GM21515 (cell line): ENCODE data around the gene CENPX.

Experiments used
- ATAC-seq: cut with Tn5 transposase; IDR thresholded peaks from one replicate; pipeline ENCODE4 v1.9.1; 2021; ENCODE audit not compliant: unreplicated experiment

Gene CENPX

GRCh38 chr17:82012640-82013295 lies 9.9 kb downstream of the CENPX start:
- ATAC-seq: no peak

GRCh38 chr17:82012261-82012639 lies 10.4 kb downstream of the CENPX start:
- no peak for ATAC-seq

GRCh38 chr17:82011617-82012187 lies 11.0 kb downstream of the CENPX start:
- ATAC-seq: no peak

- no peak for ATAC-seq
Measured at GRCh38 chr17:82010575-82011525, 11.8 kb downstream of the CENPX start.

GRCh38 chr17:82009413-82009812 lies 13.3 kb downstream of the CENPX start:
- ATAC-seq: no peak

- no peak for ATAC-seq
Measured at GRCh38 chr17:82008941-82009405, 13.7 kb downstream of the CENPX start.

GRCh38 chr17:82008258-82008940 lies 14.3 kb downstream of the CENPX start:
- ATAC-seq: no peak

GRCh38 chr17:82007495-82008257 lies 15.0 kb downstream of the CENPX start:
- no peak for ATAC-seq

- no peak for ATAC-seq
Measured at GRCh38 chr17:82007228-82007494, 15.5 kb downstream of the CENPX start.

GRCh38 chr17:82006468-82007227 lies 16.0 kb downstream of the CENPX start:
- no peak for ATAC-seq

- ATAC-seq: no peak
Measured at GRCh38 chr17:82005701-82006348, 16.9 kb downstream of the CENPX start.

- no peak for ATAC-seq
Measured at GRCh38 chr17:82004517-82005455, 17.9 kb downstream of the CENPX start.

GRCh38 chr17:82003411-82004381 lies 19.0 kb downstream of the CENPX start:
- ATAC-seq: no peak

GRCh38 chr17:82001571-82002056 lies 21.1 kb downstream of the CENPX start:
- no peak for ATAC-seq

GRCh38 chr17:82000803-82001570 lies 21.7 kb downstream of the CENPX start:
- no peak for ATAC-seq
